ENCODE data around the gene TRHDE. TPM values are rescaled to one million over a fixed set of nuclear protein-coding genes. Genes with fewer than 3 reads are reported as not detected.

TRHDE gene
- total RNA-seq, 6 experiments from 2014 or later, result 65.7 to 106 (median 93.3) TPM

- Mint-ChIP-seq H3K36me3 (ENCODE audit: low read depth) (peaks cover 17% of the 10 kb centered on the region), H3K27me3 (ENCODE audit: insufficient read depth) (no peaks in the 10 kb centered on the region; the same call in none of the 2 replicates), H3K4me3 (peak overlapping the region; percentile 98), H3K27ac (peak overlapping the region; percentile 94), H3K9me3 (no peaks in the 10 kb centered on the region), H3K4me1 (ENCODE audit: low read depth) (peaks cover 77% of the 10 kb centered on the region)
- peak; percentile 39 for DNase-seq
- no peak for TF ChIP-seq CTCF (IDR thresholded peaks at IDR 0.05)
Observed at GRCh38 chr12:72277415-72277814, 5.2 kb downstream of the TRHDE start.

GRCh38 chr12:72278894-72279293, 6.7 kb downstream of the TRHDE start:
- H3K27me3 Mint-ChIP-seq (ENCODE audit: insufficient read depth), result no peaks in the 10 kb centered on the region; the same call in none of the 2 replicates
- TF ChIP-seq CTCF (IDR thresholded peaks at IDR 0.05), result no peak
- peak overlapping the region; percentile 64 for H3K4me3 Mint-ChIP-seq

GRCh38 chr12:72281126-72281525, 9.0 kb downstream of the TRHDE start:
- 0 out of 2 replicates have a peak, but pooled peaks cover under 1% of the 10 kb centered on the region for H3K9me3 Mint-ChIP-seq
- TF ChIP-seq CTCF (IDR thresholded peaks at IDR 0.05), result no peak
- peak; percentile 83 for DNase-seq
- H3K36me3 Mint-ChIP-seq (ENCODE audit: low read depth), result peaks cover 16% of the 10 kb centered on the region
- peaks cover 97% of the 10 kb centered on the region for H3K4me1 Mint-ChIP-seq (ENCODE audit: low read depth)
- no peaks in the 10 kb centered on the region; the same call in none of the 2 replicates for H3K27me3 Mint-ChIP-seq (ENCODE audit: insufficient read depth)
- peak overlapping the region; percentile 89 for H3K27ac Mint-ChIP-seq
- H3K4me3 Mint-ChIP-seq, result peak overlapping the region; percentile 64

More at GRCh38 chr12:72278894-72279293, 6.7 kb downstream of the TRHDE start:
- peak overlapping the region; percentile 89 for H3K27ac Mint-ChIP-seq
- H3K4me1 Mint-ChIP-seq (ENCODE audit: low read depth), result peaks cover 91% of the 10 kb centered on the region
- H3K9me3 Mint-ChIP-seq, result no peaks in the 10 kb centered on the region
- peaks cover 10% of the 10 kb centered on the region for H3K36me3 Mint-ChIP-seq (ENCODE audit: low read depth)
- no peak for DNase-seq

- peaks cover 14% of the 10 kb centered on the region for H3K9me3 Mint-ChIP-seq
- no peaks in the 10 kb centered on the region; the same call in none of the 2 replicates for H3K27me3 Mint-ChIP-seq (ENCODE audit: insufficient read depth)
- H3K4me1 Mint-ChIP-seq (ENCODE audit: low read depth), result peaks cover 94% of the 10 kb centered on the region
- peak overlapping the region; percentile 31; the same call in 1 of the 2 replicates for H3K4me3 Mint-ChIP-seq
- H3K27ac Mint-ChIP-seq, result peak overlapping the region; percentile 70
- DNase-seq, result peak; percentile 71
- peaks cover 31% of the 10 kb centered on the region for H3K36me3 Mint-ChIP-seq (ENCODE audit: low read depth)
- peak; percentile 81 for TF ChIP-seq CTCF (IDR thresholded peaks at IDR 0.05)
Observed at GRCh38 chr12:72282721-72283120, 10.6 kb downstream of the TRHDE start.

GRCh38 chr12:72285861-72286260, 13.7 kb downstream of the TRHDE start:
- no peaks in the 10 kb centered on the region for H3K27me3 Mint-ChIP-seq (ENCODE audit: insufficient read depth)
- TF ChIP-seq CTCF (IDR thresholded peaks at IDR 0.05), result no peak
- peak overlapping the region; percentile 33 for H3K27ac Mint-ChIP-seq
- H3K9me3 Mint-ChIP-seq, result peaks cover 14% of the 10 kb centered on the region
- DNase-seq, result no peak
- H3K4me1 Mint-ChIP-seq (ENCODE audit: low read depth), result peaks cover 92% of the 10 kb centered on the region
- peaks cover 55% of the 10 kb centered on the region for H3K36me3 Mint-ChIP-seq (ENCODE audit: low read depth)
- no peak overlapping the region for H3K4me3 Mint-ChIP-seq
